GM12874 (cell line): ENCODE data around the gene GBE1.

Source experiments
- TF ChIP-seq, protein P1 (sequence below): IDR thresholded peaks from 2 replicates; pipeline ENCODE4 v1.5.1; 2011; ENCODE audit warnings: low read depth, mild to moderate bottlenecking, control low read depth, low read length, moderate library complexity; ENCODE audit not compliant: insufficient read depth

GBE1 gene

DNA sequence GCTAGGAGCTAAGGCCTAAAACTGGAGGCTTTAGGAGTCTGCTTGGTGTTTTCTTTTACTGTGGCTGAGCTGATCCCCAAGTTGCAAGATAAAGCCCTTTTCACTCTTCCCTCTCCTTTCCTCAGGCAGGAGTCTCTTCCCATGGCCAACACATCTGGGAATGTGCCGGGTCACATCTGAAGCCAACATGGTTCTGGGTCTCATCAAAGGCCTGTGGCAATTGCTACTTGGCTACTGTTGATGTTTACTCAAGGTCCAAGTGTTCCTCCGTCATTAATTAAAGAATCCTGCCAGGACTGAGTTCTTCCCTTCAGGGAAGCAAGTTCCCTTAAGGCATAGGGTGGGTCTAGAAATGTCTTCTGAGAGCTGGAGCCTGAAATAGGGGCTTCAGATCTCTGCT lies 230.2 kb downstream of the GBE1 start:
- TF ChIP-seq, protein P1, sequence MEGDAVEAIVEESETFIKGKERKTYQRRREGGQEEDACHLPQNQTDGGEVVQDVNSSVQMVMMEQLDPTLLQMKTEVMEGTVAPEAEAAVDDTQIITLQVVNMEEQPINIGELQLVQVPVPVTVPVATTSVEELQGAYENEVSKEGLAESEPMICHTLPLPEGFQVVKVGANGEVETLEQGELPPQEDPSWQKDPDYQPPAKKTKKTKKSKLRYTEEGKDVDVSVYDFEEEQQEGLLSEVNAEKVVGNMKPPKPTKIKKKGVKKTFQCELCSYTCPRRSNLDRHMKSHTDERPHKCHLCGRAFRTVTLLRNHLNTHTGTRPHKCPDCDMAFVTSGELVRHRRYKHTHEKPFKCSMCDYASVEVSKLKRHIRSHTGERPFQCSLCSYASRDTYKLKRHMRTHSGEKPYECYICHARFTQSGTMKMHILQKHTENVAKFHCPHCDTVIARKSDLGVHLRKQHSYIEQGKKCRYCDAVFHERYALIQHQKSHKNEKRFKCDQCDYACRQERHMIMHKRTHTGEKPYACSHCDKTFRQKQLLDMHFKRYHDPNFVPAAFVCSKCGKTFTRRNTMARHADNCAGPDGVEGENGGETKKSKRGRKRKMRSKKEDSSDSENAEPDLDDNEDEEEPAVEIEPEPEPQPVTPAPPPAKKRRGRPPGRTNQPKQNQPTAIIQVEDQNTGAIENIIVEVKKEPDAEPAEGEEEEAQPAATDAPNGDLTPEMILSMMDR = no peak

DNA sequence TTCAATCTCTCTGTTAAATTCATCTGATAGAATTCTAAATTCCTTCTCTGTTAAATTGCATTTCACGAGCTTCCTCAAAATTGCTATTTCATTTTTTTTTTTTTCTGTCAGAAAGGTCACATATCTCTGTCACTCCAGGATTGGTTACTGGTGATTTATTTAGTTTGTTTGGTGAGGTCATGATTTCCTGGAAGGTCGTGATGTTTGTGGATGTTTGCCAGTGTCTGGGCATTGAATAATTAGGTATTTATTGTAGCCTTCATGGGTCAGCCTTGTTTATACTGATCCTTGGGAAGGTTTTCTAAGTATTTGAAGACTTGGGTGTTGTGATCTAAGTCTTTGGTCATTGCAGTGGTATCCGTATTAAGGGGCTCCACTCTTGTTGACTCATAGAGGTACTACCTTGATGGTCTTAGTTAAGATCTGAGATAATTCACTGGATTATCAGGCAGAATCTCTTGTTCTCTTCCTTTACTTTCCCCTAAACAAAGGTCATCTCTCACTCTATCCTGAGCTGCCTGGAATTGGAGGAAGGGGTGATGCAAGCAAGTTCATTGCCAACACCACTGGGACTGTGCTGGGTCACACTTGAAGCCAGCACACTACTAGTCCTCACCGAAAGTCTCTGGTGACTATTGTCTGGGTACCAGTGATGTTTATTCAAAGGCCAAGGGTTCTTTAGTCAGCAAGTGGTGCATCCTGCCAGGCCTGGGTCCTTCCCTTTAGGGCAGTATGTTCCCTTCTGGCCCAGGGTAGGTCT lies 231.1 kb downstream of the GBE1 start:
- TF ChIP-seq, protein P1 = no peak

DNA sequence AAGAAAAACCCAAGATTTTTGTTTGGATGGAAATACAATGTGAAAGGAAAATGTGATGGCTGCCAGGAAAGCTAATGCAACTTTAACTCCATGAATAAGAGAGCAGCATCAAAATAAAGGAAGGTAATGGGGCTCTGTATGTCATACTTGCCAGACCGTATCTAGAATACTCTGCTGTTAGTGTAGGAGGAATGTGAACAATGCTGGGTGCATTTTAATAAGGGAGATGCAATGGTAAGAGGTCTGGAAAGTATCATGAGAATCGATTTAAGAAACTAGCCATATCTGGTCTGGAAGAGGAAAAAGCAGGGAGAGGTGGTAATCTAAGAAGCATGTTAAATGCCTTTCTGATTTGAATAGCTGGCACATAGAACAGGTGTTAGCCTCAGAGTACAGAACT lies 239.6 kb downstream of the GBE1 start:
- TF ChIP-seq, protein P1 = no peak

DNA sequence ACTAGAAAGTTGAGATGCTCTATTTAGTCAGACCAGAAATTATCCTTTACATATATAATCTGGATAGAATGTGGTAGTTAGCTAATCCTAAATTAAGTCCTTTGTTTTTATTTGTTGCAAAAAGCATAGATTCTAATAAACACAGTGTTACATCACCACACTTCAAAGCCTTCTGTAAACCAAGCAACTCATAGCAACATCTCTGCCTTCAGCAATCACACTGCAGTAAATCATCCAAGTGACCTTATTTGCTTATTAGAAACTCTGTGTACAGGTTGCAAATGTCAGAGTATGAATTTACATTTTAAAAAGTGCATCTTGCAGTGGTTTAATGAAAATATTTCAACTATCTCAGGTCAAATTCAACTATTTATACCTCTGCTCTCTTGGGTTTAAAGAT lies 242.5 kb downstream of the GBE1 start:
- TF ChIP-seq, protein P1 = no peak

DNA sequence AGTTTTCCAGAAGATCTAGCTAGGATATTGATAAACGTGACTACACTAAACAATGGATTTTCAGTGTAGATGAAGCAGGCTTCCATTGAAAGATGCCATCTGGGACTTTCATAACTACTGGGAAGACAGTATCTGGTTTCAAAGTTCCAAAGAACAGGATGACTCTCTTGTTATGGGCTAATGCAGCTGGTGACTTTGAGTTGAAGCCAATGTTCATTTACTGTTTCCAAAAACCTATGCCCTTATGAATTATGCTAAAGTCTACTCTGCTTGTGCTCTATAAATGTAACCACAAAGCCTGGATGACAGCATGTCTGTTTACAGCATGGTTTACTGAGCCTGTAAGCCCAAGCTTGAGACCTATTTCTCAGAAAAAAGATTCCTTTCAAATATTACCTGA lies 245.4 kb downstream of the GBE1 start:
- TF ChIP-seq, protein P1 = no peak

DNA sequence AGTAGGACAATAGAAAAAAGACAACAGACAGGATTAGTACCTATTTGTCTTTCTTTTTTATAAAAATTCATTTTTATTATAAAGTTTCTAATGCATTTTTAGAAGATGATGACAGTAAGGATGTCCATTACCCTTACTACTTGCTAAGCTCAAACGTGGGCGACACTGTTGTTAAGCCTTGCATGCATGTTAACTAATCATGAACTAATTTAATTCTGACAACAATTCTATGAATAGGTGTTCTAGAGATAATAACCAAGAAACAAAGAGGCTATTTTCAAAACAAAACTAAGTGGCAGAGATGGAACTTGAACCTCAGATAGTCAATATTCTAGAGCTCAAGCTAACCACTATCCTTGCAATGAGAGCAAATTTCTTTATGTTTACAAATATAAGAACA lies 247.9 kb downstream of the GBE1 start:
- TF ChIP-seq, protein P1 = no peak

DNA sequence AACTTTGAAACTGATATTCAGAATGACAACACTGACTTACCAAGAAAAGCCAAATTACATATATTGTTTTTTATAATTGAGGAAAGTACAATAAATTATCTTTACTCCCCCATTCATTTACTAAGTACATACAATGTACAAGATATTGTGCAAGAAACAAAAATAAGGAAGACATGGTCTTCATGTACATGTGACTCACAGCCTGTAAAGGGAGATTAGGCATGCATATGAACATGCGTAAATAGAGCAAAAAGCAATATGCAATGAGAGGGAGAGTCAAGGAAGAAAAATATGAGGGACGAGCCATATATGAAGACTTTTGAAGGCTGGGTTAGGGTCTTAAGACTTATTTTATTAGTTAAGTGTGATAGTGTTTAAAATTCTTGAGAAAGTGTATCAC lies 258.4 kb downstream of the GBE1 start:
- TF ChIP-seq, protein P1 = no peak
